ENCODE results near the gene HYPK. TPM values are rescaled to one million over a fixed set of nuclear protein-coding genes. Genes with fewer than 3 reads are reported as not detected.

Gene HYPK
- total RNA-seq, 1 experiment from 2014 or later = 20.6 TPM

DNA sequence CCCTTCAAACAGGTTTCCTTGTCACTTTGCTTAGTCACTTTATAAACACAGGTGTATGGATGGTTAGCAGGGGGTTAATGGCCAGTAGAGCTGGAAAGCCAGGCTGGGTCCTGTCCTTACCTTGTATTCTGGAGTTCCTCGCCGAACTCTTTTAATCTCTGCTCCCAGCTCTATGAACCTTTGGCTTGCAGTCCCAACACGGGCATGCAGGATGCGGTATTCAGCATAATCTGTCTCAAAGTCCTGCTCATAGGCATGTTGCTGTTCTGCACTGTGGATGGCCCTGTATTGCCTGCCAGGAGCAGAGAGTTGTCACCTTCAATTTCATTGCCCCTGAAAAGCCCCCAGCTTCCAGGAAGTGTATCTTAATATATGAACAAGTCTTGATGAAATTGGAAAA, 26.3 kb upstream of the HYPK start:
- intact Hi-C loops (cut with micrococcal nuclease) = loop anchor here (10.0 kb wide), 1 partner anchor 329 kb away; no protein-coding TSS in a partner anchor
- Histone ChIP-seq H2AFZ (ENCODE audit: low read depth, low read length, poor library complexity, severe bottlenecking) (no peak overlapping the region), H3K9ac (ENCODE audit: low read length) (no peak overlapping the region), H3K4me2 (ENCODE audit: low read length) (no peak overlapping the region), H3K79me2 (ENCODE audit: insufficient read depth, low read length) (no peaks in the 10 kb centered on the region; the same call in 1 of the 2 replicates), H3K36me3 (ENCODE audit: control insufficient read depth in 1 of 2, insufficient read depth in 2 of 2, low read length in 2 of 2) (peaks cover 35 to 40% of the 10 kb centered on the region in 2 experiments), H4K20me1 (ENCODE audit: insufficient read depth) (peaks cover 10% of the 10 kb centered on the region; the same call in 1 of the 2 replicates), H3K4me1 (ENCODE audit: control insufficient read depth in 1 of 2, insufficient read depth in 2 of 2, low read length in 2 of 2) (peaks cover 9 to 31% of the 10 kb centered on the region in 2 experiments), H3K4me3 (replicated peaks in 1 of 2; ENCODE audit: low read depth in 1 of 2, low read length in 2 of 2) (no peak overlapping the region), H3K27me3 (ENCODE audit: insufficient read depth, low read length) (no peaks in the 10 kb centered on the region), H3K9me3 (ENCODE audit: control insufficient read depth in 1 of 2, insufficient read depth in 1 of 2, low read depth in 1 of 2, low read length in 2 of 2) (no peaks in the 10 kb centered on the region), H3K27ac (ENCODE audit: low read depth, low read length) (peak overlapping the region; percentile 69; the same call in 1 of the 2 replicates), H3K9me2 (ENCODE audit: insufficient read depth) (no peaks in the 10 kb centered on the region)
- DNase-seq (ENCODE audit: low read depth, low spot score) (no peak), ATAC-seq (no peak)
- RAD21 ChIA-PET (ENCODE audit: low non-redundant PET in 1 of 2, low total read pairs in 2 of 2, uncharacterized antibody in 2 of 2, unreplicated experiment in 2 of 2) = no interaction called here
- CTCF ChIA-PET = no interaction called here
- BruUV-seq (replicated peaks) = no TSS peak
- POLR2A ChIA-PET = no interaction called here
- TF ChIP-seq, protein P1, sequence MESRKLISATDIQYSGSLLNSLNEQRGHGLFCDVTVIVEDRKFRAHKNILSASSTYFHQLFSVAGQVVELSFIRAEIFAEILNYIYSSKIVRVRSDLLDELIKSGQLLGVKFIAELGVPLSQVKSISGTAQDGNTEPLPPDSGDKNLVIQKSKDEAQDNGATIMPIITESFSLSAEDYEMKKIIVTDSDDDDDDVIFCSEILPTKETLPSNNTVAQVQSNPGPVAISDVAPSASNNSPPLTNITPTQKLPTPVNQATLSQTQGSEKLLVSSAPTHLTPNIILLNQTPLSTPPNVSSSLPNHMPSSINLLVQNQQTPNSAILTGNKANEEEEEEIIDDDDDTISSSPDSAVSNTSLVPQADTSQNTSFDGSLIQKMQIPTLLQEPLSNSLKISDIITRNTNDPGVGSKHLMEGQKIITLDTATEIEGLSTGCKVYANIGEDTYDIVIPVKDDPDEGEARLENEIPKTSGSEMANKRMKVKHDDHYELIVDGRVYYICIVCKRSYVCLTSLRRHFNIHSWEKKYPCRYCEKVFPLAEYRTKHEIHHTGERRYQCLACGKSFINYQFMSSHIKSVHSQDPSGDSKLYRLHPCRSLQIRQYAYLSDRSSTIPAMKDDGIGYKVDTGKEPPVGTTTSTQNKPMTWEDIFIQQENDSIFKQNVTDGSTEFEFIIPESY (IDR thresholded peaks at IDR 0.05; ENCODE audit: extremely low read depth, insufficient replicate concordance, low read length) = no peak
- TF ChIP-seq SRF (IDR thresholded peaks at IDR 0.05; ENCODE audit: low read depth) (no peak), ZNF274 (IDR thresholded peaks at IDR 0.05; ENCODE audit: low read depth, low read length) (no peak)

DNA sequence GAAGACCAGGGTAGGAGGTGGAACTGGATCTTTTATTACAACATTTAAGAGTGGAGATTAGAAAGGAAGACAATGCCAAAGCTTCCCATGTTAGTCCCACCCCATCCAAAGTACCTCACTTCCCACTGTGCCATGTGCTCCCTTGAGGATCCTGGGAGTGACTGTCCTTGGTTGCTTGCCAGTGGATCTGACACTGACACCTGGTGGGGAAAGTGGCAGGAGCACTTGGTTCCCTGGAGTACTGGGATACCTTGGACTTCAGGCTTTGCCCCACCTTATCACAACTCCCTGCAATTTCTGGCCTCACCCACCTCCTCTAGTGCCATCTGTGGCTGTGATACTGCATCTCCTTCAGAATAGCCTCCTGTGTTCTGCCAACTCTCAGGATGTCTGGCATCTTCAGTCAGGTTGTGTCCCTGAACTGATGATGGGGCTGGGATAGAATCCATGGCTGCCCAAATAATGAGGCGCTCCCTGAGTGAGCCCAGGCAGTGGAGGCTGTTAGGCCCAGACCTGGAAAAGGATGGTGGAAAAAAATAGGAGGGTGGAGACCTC, 24.9 kb upstream of the HYPK start:
- intact Hi-C loops (cut with micrococcal nuclease) = loop anchor here (10.0 kb wide), 1 partner anchor 331 kb away; no protein-coding TSS in a partner anchor
- BruUV-seq (replicated peaks) = no TSS peak
- CTCF ChIA-PET = interaction anchor here (1.0 to 2.3 kb wide), 3 partner anchors 21 to 30 kb away, joined by 3 to 5 read pairs (median 3); partner anchors contain the start of genes HYPK and PDIA3
- Histone ChIP-seq H2AFZ (ENCODE audit: low read depth, low read length, poor library complexity, severe bottlenecking) (no peak overlapping the region), H3K9ac (ENCODE audit: low read length) (peak overlapping the region; percentile 86), H3K4me1 (ENCODE audit: control insufficient read depth in 1 of 2, insufficient read depth in 2 of 2, low read length in 2 of 2) (peaks cover 9 to 31% of the 10 kb centered on the region in 2 experiments), H3K79me2 (ENCODE audit: insufficient read depth, low read length) (no peaks in the 10 kb centered on the region; the same call in 1 of the 2 replicates), H4K20me1 (ENCODE audit: insufficient read depth) (no peaks in the 10 kb centered on the region), H3K27me3 (ENCODE audit: insufficient read depth, low read length) (no peaks in the 10 kb centered on the region), H3K4me3 (replicated peaks in 1 of 2; ENCODE audit: low read depth in 1 of 2, low read length in 2 of 2) (peak overlapping the region; percentile 90 to 98), H3K9me2 (ENCODE audit: insufficient read depth) (no peaks in the 10 kb centered on the region), H3K9me3 (ENCODE audit: control insufficient read depth in 1 of 2, insufficient read depth in 1 of 2, low read depth in 1 of 2, low read length in 2 of 2) (no peaks in the 10 kb centered on the region), H3K27ac (ENCODE audit: low read depth, low read length) (peak overlapping the region; percentile 69), H3K4me2 (ENCODE audit: low read length) (peak overlapping the region; percentile 99), H3K36me3 (ENCODE audit: control insufficient read depth in 1 of 2, insufficient read depth in 2 of 2, low read length in 2 of 2) (peaks cover 29 to 32% of the 10 kb centered on the region in 2 experiments)
- RAD21 ChIA-PET (ENCODE audit: low non-redundant PET in 1 of 2, low total read pairs in 2 of 2, uncharacterized antibody in 2 of 2, unreplicated experiment in 2 of 2) = no interaction called here
- peak; percentile 85 for DNase-seq (ENCODE audit: low read depth, low spot score)
- POLR2A ChIA-PET = interaction anchor here (0.6 to 2.0 kb wide), 6 partner anchors 10 to 521 kb away, joined by 3 to 8 read pairs (median 3); partner anchors contain the start of genes MFAP1 and SERF2
- peak; percentile 65 for ATAC-seq
- TF ChIP-seq CEBPB (IDR thresholded peaks at IDR 0.05; ENCODE audit: low read depth) (no peak), ELF1 (IDR thresholded peaks at IDR 0.05; ENCODE audit: borderline replicate concordance, low read depth) (no peak), SIN3A (IDR thresholded peaks at IDR 0.05; ENCODE audit: low read depth) (peak; percentile 65; the same call in 1 of the 2 replicates), CBX3 (IDR thresholded peaks at IDR 0.05; ENCODE audit: low read depth) (peak; percentile 86), ZFX (IDR thresholded peaks at IDR 0.05) (no peak), POLR2AphosphoS5 (IDR thresholded peaks at IDR 0.05; ENCODE audit: low read depth, low read length) (peak; percentile 68), RAD21 (IDR thresholded peaks at IDR 0.05; ENCODE audit: low read depth) (peak; percentile 58), SRF (IDR thresholded peaks at IDR 0.05; ENCODE audit: low read depth) (no peak), SP1 (IDR thresholded peaks at IDR 0.05; ENCODE audit: low read depth) (peak; percentile 26; the same call in 1 of the 2 replicates), FOSL1 (IDR thresholded peaks at IDR 0.05; ENCODE audit: low read depth) (no peak), JUND (IDR thresholded peaks at IDR 0.05) (no peak), EGR1 (IDR thresholded peaks at IDR 0.05; ENCODE audit: low read depth) (no peak)
- TF ChIP-seq, protein P2, sequence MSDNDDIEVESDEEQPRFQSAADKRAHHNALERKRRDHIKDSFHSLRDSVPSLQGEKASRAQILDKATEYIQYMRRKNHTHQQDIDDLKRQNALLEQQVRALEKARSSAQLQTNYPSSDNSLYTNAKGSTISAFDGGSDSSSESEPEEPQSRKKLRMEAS (IDR thresholded peaks at IDR 0.05) = peak; percentile 99
- TF ChIP-seq, protein P3, sequence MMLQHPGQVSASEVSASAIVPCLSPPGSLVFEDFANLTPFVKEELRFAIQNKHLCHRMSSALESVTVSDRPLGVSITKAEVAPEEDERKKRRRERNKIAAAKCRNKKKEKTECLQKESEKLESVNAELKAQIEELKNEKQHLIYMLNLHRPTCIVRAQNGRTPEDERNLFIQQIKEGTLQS (IDR thresholded peaks at IDR 0.05) = no peak
- TF ChIP-seq, protein P1 (IDR thresholded peaks at IDR 0.05; ENCODE audit: extremely low read depth, insufficient replicate concordance, low read length) = no peak

Measured in HCT116 (cell line).